Nephron (organoid): ENCODE data around the gene SIRT2.

Source experiments
- H3K27ac Mint-ChIP-seq, 3 experiments: 2 replicates each; pipeline ENCODE4 v1.8.0; 2020; ENCODE audit warnings: mixed read lengths in 3 of 3, mild to moderate bottlenecking in 2 of 3, moderate library complexity in 1 of 3
- H3K27me3 Mint-ChIP-seq: 2 replicates; pipeline ENCODE4 v1.8.0; 2021; ENCODE audit warnings: low read depth, mild to moderate bottlenecking, moderate library complexity, mixed read lengths
- H3K36me3 Mint-ChIP-seq: 2 replicates; pipeline ENCODE4 v1.8.0; 2020; ENCODE audit warnings: low read depth, mixed read lengths
- H3K4me1 Mint-ChIP-seq: 2 replicates; pipeline ENCODE4 v1.8.0; 2020; ENCODE audit warnings: mixed read lengths
- H3K4me3 Mint-ChIP-seq, 3 experiments: 2 replicates each; pipeline ENCODE4 v1.8.0; 2020; ENCODE audit warnings: mild to moderate bottlenecking in 3 of 3, mixed read lengths in 3 of 3, moderate library complexity in 2 of 3
- H3K9me3 Mint-ChIP-seq: 2 replicates; pipeline ENCODE4 v1.8.0; 2020; ENCODE audit warnings: mixed read lengths
- TF ChIP-seq, protein P1 (sequence below), 3 experiments: fragments of 200-600 bp; sonication (generic); IDR thresholded peaks; one replicate each; pipeline ENCODE4 v1.5.0; 2021; ENCODE audit warnings: antibody characterized with exemption in 3 of 3; ENCODE audit not compliant: unreplicated experiment in 3 of 3

Gene SIRT2

DNA sequence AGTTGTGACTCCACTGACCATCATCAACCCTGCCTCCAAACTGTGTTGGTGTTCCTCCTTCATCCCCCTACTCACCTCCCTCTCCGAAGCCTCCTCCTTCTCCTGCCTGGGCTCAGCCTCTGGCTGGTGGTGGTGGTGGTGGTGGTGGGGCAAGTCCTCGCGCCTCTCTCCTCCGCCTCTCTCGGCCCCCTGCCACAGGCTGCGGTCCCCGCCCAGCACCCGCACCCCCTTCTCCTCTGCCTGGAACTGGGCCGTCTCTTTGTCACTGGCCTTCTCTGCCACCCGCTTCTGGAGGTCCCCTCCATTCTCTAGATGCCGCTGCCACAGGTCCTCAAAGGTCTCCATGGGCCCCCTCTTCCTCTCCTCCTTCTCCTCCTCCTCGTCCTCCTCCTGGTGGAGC lies 11.1 kb upstream of the SIRT2 start:
- Mint-ChIP-seq H3K4me3 (no peak overlapping the region), H3K4me1 (peaks cover 7% of the 10 kb centered on the region), H3K27ac (no peak overlapping the region), H3K27me3 (peaks cover 3% of the 10 kb centered on the region), H3K36me3 (peaks cover 7% of the 10 kb centered on the region), H3K9me3 (no peaks in the 10 kb centered on the region)
- TF ChIP-seq, protein P1, sequence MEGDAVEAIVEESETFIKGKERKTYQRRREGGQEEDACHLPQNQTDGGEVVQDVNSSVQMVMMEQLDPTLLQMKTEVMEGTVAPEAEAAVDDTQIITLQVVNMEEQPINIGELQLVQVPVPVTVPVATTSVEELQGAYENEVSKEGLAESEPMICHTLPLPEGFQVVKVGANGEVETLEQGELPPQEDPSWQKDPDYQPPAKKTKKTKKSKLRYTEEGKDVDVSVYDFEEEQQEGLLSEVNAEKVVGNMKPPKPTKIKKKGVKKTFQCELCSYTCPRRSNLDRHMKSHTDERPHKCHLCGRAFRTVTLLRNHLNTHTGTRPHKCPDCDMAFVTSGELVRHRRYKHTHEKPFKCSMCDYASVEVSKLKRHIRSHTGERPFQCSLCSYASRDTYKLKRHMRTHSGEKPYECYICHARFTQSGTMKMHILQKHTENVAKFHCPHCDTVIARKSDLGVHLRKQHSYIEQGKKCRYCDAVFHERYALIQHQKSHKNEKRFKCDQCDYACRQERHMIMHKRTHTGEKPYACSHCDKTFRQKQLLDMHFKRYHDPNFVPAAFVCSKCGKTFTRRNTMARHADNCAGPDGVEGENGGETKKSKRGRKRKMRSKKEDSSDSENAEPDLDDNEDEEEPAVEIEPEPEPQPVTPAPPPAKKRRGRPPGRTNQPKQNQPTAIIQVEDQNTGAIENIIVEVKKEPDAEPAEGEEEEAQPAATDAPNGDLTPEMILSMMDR (IDR thresholded peaks at IDR 0.05; ENCODE audit: unreplicated experiment in 3 of 3), result no peak

DNA sequence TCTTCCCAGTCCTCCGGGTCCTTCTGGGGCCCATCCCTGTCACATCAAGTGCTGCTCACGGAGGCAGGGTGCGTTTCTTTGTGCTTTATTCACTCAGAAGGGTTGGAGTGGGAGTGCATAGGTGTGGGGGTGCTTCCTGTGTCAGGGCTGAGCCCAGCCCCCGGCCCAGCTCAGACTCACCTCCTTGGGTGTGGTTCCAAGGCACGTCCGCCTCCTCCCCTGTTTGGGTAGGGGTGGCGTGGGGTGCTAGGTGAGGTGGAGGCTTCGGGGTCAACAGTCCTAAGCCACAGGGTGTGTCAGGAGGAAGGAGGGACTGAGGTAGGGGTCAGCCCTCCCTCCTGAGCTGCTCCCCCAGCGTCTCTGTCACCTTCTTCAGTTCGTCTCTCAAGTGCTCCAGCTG lies 9.5 kb upstream of the SIRT2 start:
- H3K4me1 Mint-ChIP-seq, result peaks cover 7% of the 10 kb centered on the region
- peaks cover 3% of the 10 kb centered on the region for H3K9me3 Mint-ChIP-seq
- peaks cover 13% of the 10 kb centered on the region for H3K36me3 Mint-ChIP-seq
- H3K27ac Mint-ChIP-seq, result no peak overlapping the region
- no peak overlapping the region for H3K4me3 Mint-ChIP-seq
- TF ChIP-seq, protein P1 (IDR thresholded peaks at IDR 0.05; ENCODE audit: unreplicated experiment in 3 of 3), result no peak
- peaks cover 3% of the 10 kb centered on the region for H3K27me3 Mint-ChIP-seq

- no peaks in the 10 kb centered on the region for H3K27me3 Mint-ChIP-seq
- H3K36me3 Mint-ChIP-seq, result peaks cover 17% of the 10 kb centered on the region
- no peak overlapping the region for H3K27ac Mint-ChIP-seq
- H3K9me3 Mint-ChIP-seq, result peaks cover 3% of the 10 kb centered on the region
- TF ChIP-seq, protein P1 (IDR thresholded peaks at IDR 0.05; ENCODE audit: unreplicated experiment in 3 of 3), result no peak
- peaks cover 1% of the 10 kb centered on the region for H3K4me1 Mint-ChIP-seq
- no peak overlapping the region for H3K4me3 Mint-ChIP-seq
These were observed 8.3 kb upstream of the SIRT2 start for GRCh38 chr19:38907670-38908069.

DNA sequence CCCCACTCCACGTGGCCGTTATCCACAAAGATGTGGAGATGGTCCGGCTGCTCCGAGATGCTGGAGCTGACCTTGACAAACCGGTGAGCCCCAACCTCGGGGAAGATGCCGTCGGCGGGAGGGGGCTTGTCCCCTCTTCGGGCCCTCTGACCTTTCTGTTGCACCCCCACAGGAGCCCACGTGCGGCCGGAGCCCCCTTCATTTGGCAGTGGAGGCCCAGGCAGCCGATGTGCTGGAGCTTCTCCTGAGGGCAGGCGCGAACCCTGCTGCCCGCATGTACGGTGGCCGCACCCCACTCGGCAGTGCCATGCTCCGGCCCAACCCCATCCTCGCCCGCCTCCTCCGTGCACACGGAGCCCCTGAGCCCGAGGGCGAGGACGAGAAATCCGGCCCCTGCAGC lies 7.8 kb upstream of the SIRT2 start:
- H3K27ac Mint-ChIP-seq, result no peak overlapping the region
- H3K9me3 Mint-ChIP-seq, result peaks cover 3% of the 10 kb centered on the region
- no peaks in the 10 kb centered on the region for H3K27me3 Mint-ChIP-seq
- peaks cover 17% of the 10 kb centered on the region for H3K36me3 Mint-ChIP-seq
- TF ChIP-seq, protein P1 (IDR thresholded peaks at IDR 0.05; ENCODE audit: unreplicated experiment in 3 of 3), result no peak
- no peak overlapping the region for H3K4me3 Mint-ChIP-seq
- no peaks in the 10 kb centered on the region for H3K4me1 Mint-ChIP-seq

DNA sequence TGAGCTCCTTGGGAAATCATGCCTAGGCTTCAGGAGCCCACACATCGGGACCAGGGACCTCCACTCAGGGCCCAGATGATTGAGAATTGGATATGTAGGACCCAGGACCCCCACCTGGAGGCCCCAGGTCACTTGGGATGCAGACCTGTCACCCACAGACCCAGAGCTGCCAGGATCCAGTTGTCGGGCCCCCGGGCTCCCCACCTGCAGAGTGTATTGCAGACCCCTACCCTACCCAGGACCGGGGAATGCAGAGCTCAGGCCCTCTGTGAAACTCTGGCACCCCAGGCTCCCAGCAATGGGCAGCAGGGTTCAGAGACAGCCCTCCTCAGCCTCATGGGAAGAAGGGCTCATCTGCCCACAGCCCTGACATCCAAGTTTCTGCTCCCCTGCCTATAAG lies 6.2 kb upstream of the SIRT2 start:
- Mint-ChIP-seq H3K27me3 (no peaks in the 10 kb centered on the region), H3K9me3 (peaks cover 6% of the 10 kb centered on the region), H3K4me1 (peaks cover 4% of the 10 kb centered on the region), H3K27ac (no peak overlapping the region), H3K36me3 (peaks cover 20% of the 10 kb centered on the region), H3K4me3 (no peak overlapping the region)
- TF ChIP-seq, protein P1 (IDR thresholded peaks at IDR 0.05; ENCODE audit: unreplicated experiment in 3 of 3), result no peak
